NAMALWA (cell line): ENCODE results near the gene FLT4.
"Not testable (repeated sequence)": the region's sequence is repeated elsewhere in the genome, so short reads cannot be mapped to it uniquely, and the experiment has no call there.

Experiments
- DNase-seq: peaks from one replicate; pipeline ENCODE4 v3.0.0-alpha.2; 2015; ENCODE audit warnings: low spot score

FLT4 gene

GRCh38 chr5:180649297-180650039 is at the start of gene FLT4:
TSS of gene FLT4 (minus strand) at chr5:180649600. CDS start at chr5:180649545, 55 bp downstream.
- no peak for DNase-seq

- no peak for DNase-seq
Observed at GRCh38 chr5:180699042-180699441, 49.6 kb upstream of the FLT4 start.

- no peak for DNase-seq
Observed at GRCh38 chr5:180696116-180696515, 46.7 kb upstream of the FLT4 start.

GRCh38 chr5:180692429-180692828 is 43.0 kb upstream of the FLT4 start:
- DNase-seq, result no peak

DNA sequence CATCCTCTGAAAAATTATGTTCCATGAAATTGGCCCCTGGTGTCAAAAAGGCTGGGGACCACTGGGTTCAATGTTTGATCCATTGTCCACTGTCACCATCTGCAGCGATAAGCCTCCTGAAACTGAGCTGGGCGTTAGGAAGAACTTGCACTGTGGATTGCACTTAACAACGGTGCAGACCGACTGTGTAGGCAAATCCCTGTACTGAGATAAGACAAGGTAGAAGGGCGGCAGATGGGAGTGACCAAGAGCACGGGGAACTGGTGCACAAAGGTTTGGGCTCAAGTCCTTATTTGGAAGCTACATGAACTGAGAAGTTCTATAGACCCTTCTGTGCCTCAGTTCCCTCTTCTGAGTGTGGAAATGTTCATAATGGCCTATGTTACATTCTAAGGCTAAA is 41.6 kb upstream of the FLT4 start:
- DNase-seq, result no peak

DNA sequence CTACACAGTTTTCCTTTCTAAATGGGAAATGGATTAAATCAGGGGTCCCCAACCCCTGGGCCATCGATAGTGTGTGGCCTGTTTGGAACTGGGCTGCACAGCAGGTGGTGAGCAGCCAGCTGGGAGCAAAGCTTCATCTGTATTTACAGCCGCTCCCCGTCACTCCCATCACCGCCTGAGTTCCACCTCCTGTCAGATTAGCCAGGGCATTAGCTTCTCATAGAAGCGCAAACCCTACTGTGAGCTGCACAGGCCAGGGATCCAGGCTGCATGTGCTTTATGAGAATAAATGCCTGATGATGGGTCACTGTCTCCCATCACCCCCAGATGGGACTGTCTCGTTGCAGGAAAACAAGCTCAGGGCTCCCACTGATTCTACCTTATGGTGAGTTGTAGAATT is 41.2 kb upstream of the FLT4 start:
- no peak for DNase-seq

DNA sequence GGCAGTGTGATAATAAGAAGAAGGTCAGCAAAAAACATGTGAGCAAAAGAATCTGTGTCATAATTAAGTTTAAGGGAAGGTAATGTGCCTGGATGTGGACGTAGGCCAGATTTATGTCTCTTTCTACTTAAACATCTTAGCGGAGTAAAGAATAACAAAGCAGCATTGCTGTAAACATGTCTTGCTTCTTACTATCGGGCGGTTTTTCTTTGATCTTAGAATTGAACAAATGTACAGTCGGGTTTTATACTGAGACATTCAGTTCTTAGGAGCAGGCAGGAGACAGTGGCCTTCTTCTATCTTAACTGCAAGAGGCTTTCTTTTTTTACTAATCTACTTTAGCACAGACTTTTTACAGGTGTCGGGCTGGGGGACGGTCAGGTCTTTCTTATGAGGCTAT is 40.4 kb upstream of the FLT4 start:
- DNase-seq, result no peak

- DNase-seq, result no peak
Observed at GRCh38 chr5:180689071-180689694, 39.8 kb upstream of the FLT4 start.

GRCh38 chr5:180688330-180689070 is 39.1 kb upstream of the FLT4 start:
- no peak for DNase-seq

DNA sequence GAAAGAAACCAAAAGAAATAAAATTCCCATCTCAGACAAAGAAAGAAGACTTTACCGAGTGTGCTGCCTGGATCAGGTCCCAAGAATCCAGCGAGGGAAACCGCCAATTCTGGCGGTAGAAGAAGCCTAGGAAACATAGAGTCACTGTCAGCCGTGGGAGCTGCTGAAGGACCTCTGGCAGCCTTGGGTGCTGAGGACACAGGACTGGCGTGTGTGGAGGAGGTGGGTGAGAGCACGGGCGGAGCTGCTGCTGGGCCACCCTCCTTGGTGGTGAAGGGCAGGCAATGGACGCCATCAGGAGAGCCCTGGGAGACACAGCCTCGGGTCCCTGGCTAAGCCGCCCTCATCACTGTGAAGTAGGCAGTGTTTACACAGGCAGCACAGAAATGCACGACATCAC is 37.4 kb upstream of the FLT4 start:
- not testable (repeated sequence) for DNase-seq

- no peak for DNase-seq
Observed at GRCh38 chr5:180684623-180685161, 35.3 kb upstream of the FLT4 start.

DNA sequence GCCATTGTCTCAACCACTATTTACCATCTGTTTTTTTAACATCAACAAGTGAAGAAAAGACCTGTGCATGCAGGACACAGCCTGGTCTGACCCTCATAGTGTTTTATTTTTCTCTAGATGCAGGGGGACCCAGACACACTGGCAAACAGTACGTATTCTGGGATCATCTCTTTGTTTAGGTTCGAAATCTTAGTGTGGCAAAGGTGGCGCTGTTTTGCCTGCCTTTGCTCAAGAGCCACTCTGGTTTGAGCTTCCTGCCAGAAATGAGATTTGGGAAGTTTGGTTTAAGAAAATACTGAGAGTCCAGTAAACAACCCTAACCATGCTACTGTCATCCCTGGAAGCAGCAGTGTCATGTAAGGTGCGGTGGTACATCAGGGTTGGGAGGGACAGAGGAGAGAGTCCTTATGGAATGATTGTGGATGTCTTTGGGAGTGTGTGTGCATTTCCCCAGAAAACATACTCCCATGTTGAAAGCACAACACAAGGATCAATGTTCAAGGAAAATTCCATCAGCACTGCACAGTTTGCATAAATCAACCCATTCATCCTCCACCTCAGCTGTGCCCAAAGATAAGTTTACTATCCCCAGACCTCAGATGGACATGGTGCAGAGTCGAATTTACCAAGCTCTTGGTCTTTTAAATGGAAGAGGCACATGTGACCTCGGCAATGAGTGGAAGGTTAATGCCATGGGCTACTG is 34.0 kb upstream of the FLT4 start:
- DNase-seq, result no peak

DNA sequence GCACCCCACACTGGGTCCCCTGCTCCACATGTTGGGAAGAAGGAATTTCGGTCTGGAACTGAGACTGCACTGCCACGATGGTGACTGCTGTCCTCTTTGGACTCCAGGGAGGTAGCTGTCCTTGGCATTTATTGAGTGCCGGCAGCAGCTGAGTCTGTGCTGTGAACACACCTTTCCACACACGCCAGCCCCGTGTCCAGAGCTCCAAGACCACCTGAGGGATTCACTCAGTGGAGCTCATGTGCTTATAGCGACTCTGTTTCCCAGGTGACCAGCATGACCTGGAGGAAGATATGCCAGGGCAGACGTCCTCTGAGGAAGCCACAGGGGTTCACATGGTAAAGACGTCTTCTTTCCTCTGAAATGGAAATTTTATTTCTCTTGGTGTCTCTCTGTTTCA is 33.2 kb upstream of the FLT4 start:
- DNase-seq, result no peak

GRCh38 chr5:180682008-180682407 is 32.6 kb upstream of the FLT4 start:
- DNase-seq, result not testable (repeated sequence)

DNA sequence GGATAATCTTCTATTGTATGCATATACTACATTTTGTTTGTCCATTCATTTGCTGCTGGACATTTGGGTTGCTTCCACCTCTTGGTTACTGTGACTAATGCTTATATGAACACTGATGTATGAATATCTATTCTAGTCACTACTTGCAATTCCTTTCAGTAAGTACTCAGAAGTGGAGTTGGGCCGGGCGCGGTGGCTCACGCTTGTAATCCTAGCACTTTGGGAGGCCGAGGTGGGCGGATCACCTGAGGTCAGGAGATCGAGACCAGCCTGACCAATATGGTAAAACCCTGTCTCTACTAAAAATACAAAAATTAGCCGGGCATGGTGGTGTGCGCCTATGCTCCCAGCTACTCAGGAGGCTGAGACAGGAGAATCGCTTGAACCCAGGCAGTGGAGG is 28.9 kb upstream of the FLT4 start:
- not testable (repeated sequence) for DNase-seq

- DNase-seq, result no peak
Observed at GRCh38 chr5:180675036-180675635, 25.7 kb upstream of the FLT4 start.

DNA sequence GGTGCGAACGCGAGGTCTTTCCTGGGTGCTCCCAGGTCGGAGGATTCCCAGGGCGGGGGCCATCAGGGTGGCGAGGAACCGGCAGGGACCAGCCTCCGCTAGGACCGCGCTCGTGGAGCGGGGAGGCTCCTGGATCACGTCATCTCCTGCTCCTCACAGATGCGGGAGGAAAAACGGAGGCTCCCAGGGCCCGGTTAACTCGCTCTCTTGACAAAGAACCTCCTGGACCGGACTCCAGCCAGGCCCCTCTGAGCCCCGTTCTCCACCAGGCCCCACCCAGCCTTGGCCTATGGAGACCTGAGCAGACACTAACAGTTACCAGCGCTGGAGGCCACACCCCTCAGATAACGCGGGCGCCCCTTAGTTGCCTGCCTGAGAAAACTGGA is 24.7 kb upstream of the FLT4 start:
- not testable (repeated sequence) for DNase-seq

GRCh38 chr5:180673371-180674089 is 24.1 kb upstream of the FLT4 start:
- no peak for DNase-seq

DNA sequence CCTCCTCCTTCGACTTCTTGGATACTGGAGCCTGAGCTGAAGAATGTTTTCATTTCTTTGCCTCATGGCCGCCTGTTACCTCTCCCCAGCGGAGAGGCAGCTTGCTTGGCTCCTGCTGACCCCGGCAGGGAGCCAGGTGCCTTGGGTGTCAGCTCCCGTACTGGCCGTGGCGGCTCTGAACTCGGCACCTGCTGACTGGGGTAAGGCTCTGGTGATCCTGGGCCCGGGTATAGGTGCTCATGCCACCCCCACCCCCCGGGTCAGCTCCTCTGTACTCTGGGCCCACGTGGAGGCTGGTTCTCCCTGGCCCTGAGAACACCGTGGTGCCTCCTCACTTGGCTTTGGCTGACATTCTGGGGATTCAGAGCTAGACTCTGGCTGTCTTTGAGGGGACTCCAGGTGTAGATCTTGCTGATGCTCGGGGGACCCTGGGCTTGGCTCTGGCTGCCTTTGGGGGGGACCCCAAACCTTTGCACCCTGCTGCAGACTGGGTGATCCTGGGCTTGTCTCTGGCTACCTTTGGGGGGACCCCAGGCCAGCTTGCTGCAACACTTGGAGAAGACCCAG is 22.6 kb upstream of the FLT4 start:
- DNase-seq, result not testable (repeated sequence)

- DNase-seq, result peak; percentile 73
Observed at GRCh38 chr5:180670586-180671359, 21.4 kb upstream of the FLT4 start.
